ENCODE measurements around the gene FAM50B.

Gene FAM50B

GRCh38 chr6:3855866-3856265, 6.7 kb downstream of the FAM50B start:
- Histone ChIP-seq H3K9ac (ENCODE audit: low read length) (no peak overlapping the region), H3K4me2 (ENCODE audit: low read depth, low read length, poor library complexity, severe bottlenecking) (no peak overlapping the region), H3K27ac (ENCODE audit: low read depth, low read length) (no peak overlapping the region), H2AFZ (ENCODE audit: low read depth, low read length, severe bottlenecking) (no peak overlapping the region), H3K79me2 (ENCODE audit: insufficient read depth, low read length) (no peaks in the 10 kb centered on the region), H3K9me2 (replicated peaks; ENCODE audit: insufficient read depth, low read length) (no peaks in the 10 kb centered on the region), H3F3A (ENCODE audit: insufficient read depth) (no peaks in the 10 kb centered on the region), H3K36me3 (ENCODE audit: low read length) (no peaks in the 10 kb centered on the region), H4K20me1 (ENCODE audit: low read depth, low read length) (no peaks in the 10 kb centered on the region), H3K4me3 (ENCODE audit: insufficient read depth, low read length, poor library complexity, severe bottlenecking) (no peak overlapping the region), H3K9me3 (ENCODE audit: insufficient read depth, low read length) (no peaks in the 10 kb centered on the region), H3K27me3 (ENCODE audit: low read length) (no peaks in the 10 kb centered on the region)
- TF ChIP-seq EZH2phosphoT487 (conservative IDR thresholded peaks at IDR 0.05; ENCODE audit: low read length), result no peak
- no peak for TF ChIP-seq CTCF (IDR thresholded peaks at IDR 0.05; ENCODE audit: insufficient read depth, low read length, poor library complexity, severe bottlenecking)

GRCh38 chr6:3856576-3856975, 7.4 kb downstream of the FAM50B start:
- H3K4me2 ChIP-seq (ENCODE audit: low read depth, low read length, poor library complexity, severe bottlenecking), result no peak overlapping the region
- H3F3A ChIP-seq (ENCODE audit: insufficient read depth), result no peaks in the 10 kb centered on the region
- H3K36me3 ChIP-seq (ENCODE audit: low read length), result no peaks in the 10 kb centered on the region
- no peaks in the 10 kb centered on the region for H3K9me2 ChIP-seq (replicated peaks; ENCODE audit: insufficient read depth, low read length)
- H3K9ac ChIP-seq (ENCODE audit: low read length), result no peak overlapping the region
- H3K27ac ChIP-seq (ENCODE audit: low read depth, low read length), result no peak overlapping the region
- H3K27me3 ChIP-seq (ENCODE audit: low read length), result no peaks in the 10 kb centered on the region
- no peaks in the 10 kb centered on the region for H4K20me1 ChIP-seq (ENCODE audit: low read depth, low read length)
- H3K9me3 ChIP-seq (ENCODE audit: insufficient read depth, low read length), result no peaks in the 10 kb centered on the region
- no peak overlapping the region for H2AFZ ChIP-seq (ENCODE audit: low read depth, low read length, severe bottlenecking)
- TF ChIP-seq EZH2phosphoT487 (conservative IDR thresholded peaks at IDR 0.05; ENCODE audit: low read length) (no peak), CTCF (IDR thresholded peaks at IDR 0.05; ENCODE audit: insufficient read depth, low read length, poor library complexity, severe bottlenecking) (no peak)
- H3K79me2 ChIP-seq (ENCODE audit: insufficient read depth, low read length), result no peaks in the 10 kb centered on the region
- H3K4me3 ChIP-seq (ENCODE audit: insufficient read depth, low read length, poor library complexity, severe bottlenecking), result no peak overlapping the region

GRCh38 chr6:3857468-3858456, 8.6 kb downstream of the FAM50B start:
- Histone ChIP-seq H4K20me1 (ENCODE audit: low read depth, low read length) (no peaks in the 10 kb centered on the region), H3K9me2 (replicated peaks; ENCODE audit: insufficient read depth, low read length) (no peaks in the 10 kb centered on the region), H3K9me3 (ENCODE audit: insufficient read depth, low read length) (no peaks in the 10 kb centered on the region), H3K9ac (ENCODE audit: low read length) (no peak overlapping the region), H3K36me3 (ENCODE audit: low read length) (no peaks in the 10 kb centered on the region), H3K79me2 (ENCODE audit: insufficient read depth, low read length) (no peaks in the 10 kb centered on the region), H3K27ac (ENCODE audit: low read depth, low read length) (no peak overlapping the region), H3K4me2 (ENCODE audit: low read depth, low read length, poor library complexity, severe bottlenecking) (no peak overlapping the region), H2AFZ (ENCODE audit: low read depth, low read length, severe bottlenecking) (no peak overlapping the region), H3F3A (ENCODE audit: insufficient read depth) (no peaks in the 10 kb centered on the region), H3K27me3 (ENCODE audit: low read length) (no peaks in the 10 kb centered on the region), H3K4me3 (ENCODE audit: insufficient read depth, low read length, poor library complexity, severe bottlenecking) (no peak overlapping the region)
- TF ChIP-seq EZH2phosphoT487 (conservative IDR thresholded peaks at IDR 0.05; ENCODE audit: low read length) (no peak), CTCF (IDR thresholded peaks at IDR 0.05; ENCODE audit: insufficient read depth, low read length, poor library complexity, severe bottlenecking) (no peak)

Data from SU-DHL-6 (cell line).